SK-N-SH (cell line): Measurements from ENCODE around the gene SIK2. TPM values are rescaled to one million over a fixed set of nuclear protein-coding genes. Genes with fewer than 3 reads are reported as not detected.
A peak's percentile ranks its signal among the peaks of the same experiment; 100 is the strongest.

Experiments
- CTCF ChIA-PET: fragments of 300-600, 350-600 bp; formaldehyde crosslinking; extraction: SDS; loops from one replicate; lab custom pipeline; 2021; lab: Yijun Ruan, JAX
- POLR2A ChIA-PET: fragments of 350-600 bp; sonication (Branson Sonifier 250); formaldehyde crosslinking; extraction: SDS; loops from one replicate; lab custom pipeline; 2020; ENCODE audit warnings: antibody characterized with exemption, inconsistent platforms; lab: Yijun Ruan, JAX
- DNase-seq: peaks from one replicate; pipeline ENCODE4 v3.0.0; 2012
- H2AFZ ChIP-seq: fragments of 200-600 bp; sonication (generic); 2 replicates; pipeline ENCODE4 v1.8.1; 2016; ENCODE audit warnings: antibody characterized with exemption, mild to moderate bottlenecking, low read depth
- H3F3A ChIP-seq: fragments of 200-600 bp; sonication (generic); replicated peaks from 2 replicates; pipeline ENCODE3; 2016; ENCODE audit warnings: antibody characterized with exemption, mild to moderate bottlenecking; ENCODE audit not compliant: insufficient read depth
- H3K27ac ChIP-seq, 2 experiments: fragments of 200-500 bp in 1 of 2; fragments of 200-600 bp in 1 of 2; sonication (Bioruptor generic) in 1 of 2; sonication (generic), shearing (Covaris generic) in 1 of 2; 2 replicates each; pipeline versions ENCODE4 v1.5.1 to v1.6.1; 2014 to 2016; ENCODE audit warnings: low read depth in 2 of 2, inconsistent platforms in 1 of 2, low read length in 1 of 2, mild to moderate bottlenecking in 1 of 2, mixed read lengths in 1 of 2
- H3K27me3 ChIP-seq: fragments of 200-600 bp; sonication (generic), shearing (Covaris generic); 2 replicates; pipeline ENCODE4 v1.6.1; 2016; ENCODE audit warnings: mixed run types; ENCODE audit not compliant: insufficient read depth
- H3K36me3 ChIP-seq, 2 experiments: fragments of 200-500 bp in 1 of 2; fragments of 200-600 bp in 1 of 2; sonication (Bioruptor generic) in 1 of 2; sonication (generic) in 1 of 2; replicated peaks in 1 of 2; 2 replicates each; pipeline versions ENCODE3 to v1.5.1; 2014 to 2016; ENCODE audit warnings: low read length in 1 of 2, mild to moderate bottlenecking in 1 of 2; ENCODE audit not compliant: insufficient read depth in 2 of 2, control insufficient read depth in 1 of 2
- H3K4me1 ChIP-seq, 2 experiments: fragments of 200-500 bp in 1 of 2; fragments of 200-600 bp in 1 of 2; sonication (Bioruptor generic) in 1 of 2; sonication (generic), shearing (Covaris generic) in 1 of 2; 2 replicates each; pipeline versions ENCODE4 v1.5.1 to v1.6.1; 2014 to 2016; ENCODE audit warnings: low read depth in 1 of 2, low read length in 1 of 2, mixed run types in 1 of 2; ENCODE audit not compliant: insufficient read depth in 2 of 2, control insufficient read depth in 1 of 2
- H3K4me2 ChIP-seq: fragments of 200-600 bp; sonication (generic), shearing (Covaris generic); 2 replicates; pipeline ENCODE4 v1.6.1; 2017; ENCODE audit warnings: mixed run types
- H3K4me3 ChIP-seq, 2 experiments: fragments of 200-500 bp in 1 of 2; fragments of 200-600 bp in 1 of 2; sonication (Bioruptor generic) in 1 of 2; sonication (generic), shearing (Covaris generic) in 1 of 2; 2 replicates each; pipeline versions ENCODE4 v1.5.1 to v1.8.1; 2014 to 2016; ENCODE audit warnings: low read depth in 2 of 2, inconsistent platforms in 1 of 2, low read length in 1 of 2, mild to moderate bottlenecking in 1 of 2, mixed read lengths in 1 of 2, moderate library complexity in 1 of 2
- H3K79me2 ChIP-seq: fragments of 200-600 bp; sonication (generic); 2 replicates; pipeline ENCODE4 v1.8.1; 2017; ENCODE audit warnings: mild to moderate bottlenecking; ENCODE audit not compliant: insufficient read depth
- H3K9ac ChIP-seq: fragments of 200-600 bp; sonication (generic); 2 replicates; pipeline ENCODE4 v1.6.1; 2017; ENCODE audit warnings: mixed run types
- H3K9me2 ChIP-seq: fragments of 200-600 bp; sonication (generic); 2 replicates; pipeline ENCODE4 v1.6.1; 2017; ENCODE audit warnings: mixed run types
- H3K9me3 ChIP-seq: fragments of 200-600 bp; sonication (generic); 2 replicates; pipeline ENCODE4 v1.6.1; 2017; ENCODE audit warnings: mixed run types, mild to moderate bottlenecking, moderate library complexity
- H4K20me1 ChIP-seq: fragments of 200-600 bp; sonication (generic); 2 replicates; pipeline ENCODE4 v1.6.1; 2017; ENCODE audit warnings: mild to moderate bottlenecking, mixed run types; ENCODE audit not compliant: insufficient read depth
- EP300 ChIP-seq, 2 experiments: IDR thresholded peaks; 2 replicates each; pipeline versions ENCODE4 v1.4.0 to v1.6.1; 2012; ENCODE audit warnings: borderline replicate concordance in 1 of 2, low read depth in 1 of 2, low read length in 1 of 2
- EZH2phosphoT487 ChIP-seq: fragments of 200-600 bp; sonication (generic); IDR thresholded peaks from 2 replicates; pipeline ENCODE4 v1.6.1; 2017; ENCODE audit warnings: low read depth, mixed run types, mild to moderate bottlenecking, antibody characterized with exemption, moderate library complexity, borderline replicate concordance
- FOSL2 ChIP-seq: IDR thresholded peaks from 2 replicates; pipeline ENCODE4 v1.4.0; 2012; ENCODE audit warnings: low read depth, mild to moderate bottlenecking, moderate library complexity, borderline replicate concordance
- JUND ChIP-seq: IDR thresholded peaks from 2 replicates; pipeline ENCODE4 v1.4.0; 2012
- MEF2A ChIP-seq: IDR thresholded peaks from 2 replicates; pipeline ENCODE4 v1.4.0; 2012; ENCODE audit warnings: low read depth, borderline replicate concordance
- NFIC ChIP-seq: IDR thresholded peaks from 2 replicates; pipeline ENCODE4 v1.4.0; 2012; ENCODE audit warnings: borderline replicate concordance
- NRF1 ChIP-seq: IDR thresholded peaks from 2 replicates; pipeline ENCODE4 v1.6.1; 2012; ENCODE audit warnings: low read depth, mild to moderate bottlenecking, low read length
- POLR2AphosphoS5 ChIP-seq: IDR thresholded peaks from 2 replicates; pipeline ENCODE4 v1.6.1; 2012; ENCODE audit warnings: low read depth, low read length
- RAD21 ChIP-seq: IDR thresholded peaks from 2 replicates; pipeline ENCODE4 v1.6.1; 2012; ENCODE audit warnings: mild to moderate bottlenecking, low read length
- RCOR1 ChIP-seq: fragments of 150-350 bp; IDR thresholded peaks from 2 replicates; pipeline ENCODE4 v1.6.1; 2017; ENCODE audit warnings: antibody characterized with exemption, low read length
- RFX5 ChIP-seq: IDR thresholded peaks from 2 replicates; pipeline ENCODE4 v1.6.1; 2012; ENCODE audit warnings: mild to moderate bottlenecking, improper control_type of control experiment, low read length
- RXRA ChIP-seq: IDR thresholded peaks from 2 replicates; pipeline ENCODE4 v1.4.0; 2012; ENCODE audit warnings: low read depth, mild to moderate bottlenecking, borderline replicate concordance
- SIN3A ChIP-seq: IDR thresholded peaks from 2 replicates; pipeline ENCODE4 v1.6.1; 2012; ENCODE audit warnings: low read depth, mild to moderate bottlenecking, low read length, moderate library complexity, borderline replicate concordance
- SMC3 ChIP-seq: IDR thresholded peaks from 2 replicates; pipeline ENCODE4 v1.6.1; 2012; ENCODE audit warnings: low read depth, low read length, improper control_type of control experiment
- TCF12 ChIP-seq: IDR thresholded peaks from 2 replicates; pipeline ENCODE4 v1.4.0; 2012
- TEAD4 ChIP-seq: IDR thresholded peaks from 2 replicates; pipeline ENCODE4 v1.4.0; 2012; ENCODE audit warnings: mild to moderate bottlenecking, borderline replicate concordance; ENCODE audit not compliant: insufficient read depth
- YY1 ChIP-seq: IDR thresholded peaks from 2 replicates; pipeline ENCODE4 v1.4.0; 2012; ENCODE audit warnings: low read depth, mild to moderate bottlenecking
- polyA plus RNA-seq, 3 experiments: library from polyadenylated mRNA; depleted of rRNA; stranded (reverse); fragments of >200 nt; gene quantifications; 2 replicates each; pipeline ENCODE4 v1.2.3, GENCODE V29; 2012
- TF ChIP-seq, protein P1 (sequence below): IDR thresholded peaks from 2 replicates; pipeline ENCODE4 v1.6.1; 2012; ENCODE audit warnings: mild to moderate bottlenecking, low read depth, low read length, moderate library complexity
- TF ChIP-seq, protein P2 (sequence below): IDR thresholded peaks from 2 replicates; pipeline ENCODE4 v1.4.0; 2012; ENCODE audit warnings: low read depth, borderline replicate concordance
- TF ChIP-seq, protein P3 (sequence below): IDR thresholded peaks from 2 replicates; pipeline ENCODE4; 2012

The SIK2 gene
- polyA plus RNA-seq, 1 of the 3 experiments (the other 2 are of a cell fraction), result 8.9 TPM

DNA sequence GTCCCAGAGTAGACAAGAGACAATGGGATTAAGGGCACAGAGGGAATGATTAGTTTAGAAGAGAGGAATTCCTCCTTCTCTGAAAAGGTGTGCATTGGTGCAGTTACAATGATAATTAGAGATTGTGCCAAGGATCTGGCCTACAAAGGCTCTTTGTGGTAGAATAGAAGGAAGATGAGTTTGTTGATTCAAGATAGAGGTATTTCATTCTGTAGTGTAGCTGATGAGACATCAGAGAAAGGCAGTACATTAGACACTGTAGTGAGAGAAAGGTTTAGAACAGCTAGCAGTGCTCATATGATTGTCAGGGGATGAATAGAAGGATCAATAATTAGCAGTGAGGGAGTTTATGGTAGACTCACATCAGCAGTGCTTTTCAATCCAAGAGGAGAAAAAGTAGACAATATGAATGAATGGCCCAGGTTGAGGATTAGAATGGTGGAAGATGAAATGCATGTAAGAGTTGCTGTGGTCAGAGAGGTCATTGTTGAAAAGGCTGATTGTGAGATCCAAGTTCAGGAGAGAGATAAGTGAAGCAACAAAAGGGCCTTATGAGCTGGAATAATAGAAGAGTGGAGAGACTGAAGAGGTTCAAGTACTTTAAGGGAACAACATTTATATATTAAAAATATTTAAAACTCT lies 28.9 kb downstream of the SIK2 start:
- peak overlapping the region; percentile 57 for H3K4me2 ChIP-seq
- TF ChIP-seq TCF12 (no peak), RCOR1 (no peak), RAD21 (no peak), EP300 (IDR thresholded peaks at IDR 0.05; ENCODE audit: borderline replicate concordance in 1 of 2, low read depth in 1 of 2, low read length in 1 of 2) (no peak), POLR2AphosphoS5 (no peak), SMC3 (no peak), EZH2phosphoT487 (no peak), JUND (no peak; the same call in 1 of the 2 replicates), NFIC (no peak), YY1 (no peak), RFX5 (no peak), RXRA (no peak), TEAD4 (no peak), FOSL2 (no peak), MEF2A (no peak), NRF1 (no peak), SIN3A (no peak)
- TF ChIP-seq, protein P1, sequence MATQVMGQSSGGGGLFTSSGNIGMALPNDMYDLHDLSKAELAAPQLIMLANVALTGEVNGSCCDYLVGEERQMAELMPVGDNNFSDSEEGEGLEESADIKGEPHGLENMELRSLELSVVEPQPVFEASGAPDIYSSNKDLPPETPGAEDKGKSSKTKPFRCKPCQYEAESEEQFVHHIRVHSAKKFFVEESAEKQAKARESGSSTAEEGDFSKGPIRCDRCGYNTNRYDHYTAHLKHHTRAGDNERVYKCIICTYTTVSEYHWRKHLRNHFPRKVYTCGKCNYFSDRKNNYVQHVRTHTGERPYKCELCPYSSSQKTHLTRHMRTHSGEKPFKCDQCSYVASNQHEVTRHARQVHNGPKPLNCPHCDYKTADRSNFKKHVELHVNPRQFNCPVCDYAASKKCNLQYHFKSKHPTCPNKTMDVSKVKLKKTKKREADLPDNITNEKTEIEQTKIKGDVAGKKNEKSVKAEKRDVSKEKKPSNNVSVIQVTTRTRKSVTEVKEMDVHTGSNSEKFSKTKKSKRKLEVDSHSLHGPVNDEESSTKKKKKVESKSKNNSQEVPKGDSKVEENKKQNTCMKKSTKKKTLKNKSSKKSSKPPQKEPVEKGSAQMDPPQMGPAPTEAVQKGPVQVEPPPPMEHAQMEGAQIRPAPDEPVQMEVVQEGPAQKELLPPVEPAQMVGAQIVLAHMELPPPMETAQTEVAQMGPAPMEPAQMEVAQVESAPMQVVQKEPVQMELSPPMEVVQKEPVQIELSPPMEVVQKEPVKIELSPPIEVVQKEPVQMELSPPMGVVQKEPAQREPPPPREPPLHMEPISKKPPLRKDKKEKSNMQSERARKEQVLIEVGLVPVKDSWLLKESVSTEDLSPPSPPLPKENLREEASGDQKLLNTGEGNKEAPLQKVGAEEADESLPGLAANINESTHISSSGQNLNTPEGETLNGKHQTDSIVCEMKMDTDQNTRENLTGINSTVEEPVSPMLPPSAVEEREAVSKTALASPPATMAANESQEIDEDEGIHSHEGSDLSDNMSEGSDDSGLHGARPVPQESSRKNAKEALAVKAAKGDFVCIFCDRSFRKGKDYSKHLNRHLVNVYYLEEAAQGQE, result no peak
- TF ChIP-seq, protein P2, sequence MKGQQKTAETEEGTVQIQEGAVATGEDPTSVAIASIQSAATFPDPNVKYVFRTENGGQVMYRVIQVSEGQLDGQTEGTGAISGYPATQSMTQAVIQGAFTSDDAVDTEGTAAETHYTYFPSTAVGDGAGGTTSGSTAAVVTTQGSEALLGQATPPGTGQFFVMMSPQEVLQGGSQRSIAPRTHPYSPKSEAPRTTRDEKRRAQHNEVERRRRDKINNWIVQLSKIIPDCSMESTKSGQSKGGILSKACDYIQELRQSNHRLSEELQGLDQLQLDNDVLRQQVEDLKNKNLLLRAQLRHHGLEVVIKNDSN, result no peak
- TF ChIP-seq, protein P3, sequence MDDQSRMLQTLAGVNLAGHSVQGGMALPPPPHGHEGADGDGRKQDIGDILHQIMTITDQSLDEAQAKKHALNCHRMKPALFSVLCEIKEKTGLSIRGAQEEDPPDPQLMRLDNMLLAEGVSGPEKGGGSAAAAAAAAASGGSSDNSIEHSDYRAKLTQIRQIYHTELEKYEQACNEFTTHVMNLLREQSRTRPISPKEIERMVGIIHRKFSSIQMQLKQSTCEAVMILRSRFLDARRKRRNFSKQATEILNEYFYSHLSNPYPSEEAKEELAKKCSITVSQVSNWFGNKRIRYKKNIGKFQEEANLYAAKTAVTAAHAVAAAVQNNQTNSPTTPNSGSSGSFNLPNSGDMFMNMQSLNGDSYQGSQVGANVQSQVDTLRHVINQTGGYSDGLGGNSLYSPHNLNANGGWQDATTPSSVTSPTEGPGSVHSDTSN, result no peak
- TF ChIP-seq, all 33 proteins: peak for 0
- H3K4me3 ChIP-seq, result no peak overlapping the region; a peak in 1 of 4 replicates
- peaks cover 60% of the 10 kb centered on the region for H3F3A ChIP-seq
- no peaks in the 10 kb centered on the region for H3K79me2 ChIP-seq
- H3K9me3 ChIP-seq, result no peaks in the 10 kb centered on the region
- H3K36me3 ChIP-seq, result peaks cover 7 to 24% of the 10 kb centered on the region in 2 experiments
- no peaks in the 10 kb centered on the region for H3K9me2 ChIP-seq
- H3K9ac ChIP-seq, result no peak overlapping the region; the same call in 1 of the 2 replicates
- DNase-seq, result no peak
- H3K27me3 ChIP-seq, result no peaks in the 10 kb centered on the region
- POLR2A ChIA-PET, result no interaction called here
- H4K20me1 ChIP-seq, result no peaks in the 10 kb centered on the region
- CTCF ChIA-PET, result interaction anchor here (0.6 to 3.3 kb wide), 3 partner anchors 28 to 550 kb away, joined by 3 to 20 read pairs (median 3); partner anchors contain the start of gene SIK2
- H2AFZ ChIP-seq, result no peak overlapping the region
- peak overlapping the region; percentile 71 to 76; a peak in 3 of 4 replicates for H3K27ac ChIP-seq
- peaks cover 41 to 59% of the 10 kb centered on the region in 2 experiments; a peak in 3 of 4 replicates for H3K4me1 ChIP-seq
